ENCODE measurements around the gene ANO8.

DNA sequence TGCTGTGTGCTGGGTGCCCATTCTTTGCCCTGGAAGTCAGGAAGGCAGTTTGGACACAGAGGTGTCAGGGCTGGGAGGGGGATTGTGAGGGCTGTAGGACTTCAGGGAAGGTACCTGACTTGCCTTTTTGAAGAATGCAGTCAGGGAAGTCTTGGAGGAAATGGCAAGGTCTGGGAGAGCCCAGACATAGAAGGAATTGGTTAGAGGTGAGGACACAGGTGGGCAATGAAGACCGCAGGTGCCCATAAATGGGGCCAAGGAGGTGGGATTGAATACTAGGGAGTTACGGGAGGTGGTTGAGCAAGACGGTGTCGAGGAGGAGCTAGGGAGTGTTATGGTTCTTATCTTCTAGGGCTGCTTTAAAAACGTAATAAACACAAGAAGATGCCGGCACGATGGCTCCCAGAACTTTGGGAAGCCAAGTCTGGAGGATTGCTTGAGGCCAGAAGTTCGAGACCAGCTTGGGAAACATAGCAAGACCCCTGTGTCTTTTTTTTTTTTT is 26.7 kb downstream of the ANO8 start:
- TF ChIP-seq EZH2 (IDR thresholded peaks at IDR 0.05) (no peak), POLR2AphosphoS5 (IDR thresholded peaks at IDR 0.05; ENCODE audit: borderline replicate concordance, low read depth, low read length) (no peak), FOXP2 (optimal IDR thresholded peaks at IDR 0.05; ENCODE audit: control extremely low read depth, extremely low read length, insufficient read depth) (no peak)
